Stimulated activated naive CD8-positive, alpha-beta T cell treated with anti-CD3 and anti-CD28 coated beads, Interleukin-15, Interleukin-2, amounts not matched to agents 100 ng/mL and 50 ng/mL, for 24 hours (primary cell): Measurements from ENCODE around the gene ZMIZ1.

Source experiments
- H3K27ac Mint-ChIP-seq: one replicate; pipeline ENCODE4 v1.8.0; 2021; ENCODE audit warnings: mild to moderate bottlenecking, mixed read lengths
- H3K27me3 Mint-ChIP-seq: one replicate; pipeline ENCODE4 v1.8.0; 2021; ENCODE audit warnings: mixed read lengths
- H3K36me3 Mint-ChIP-seq: one replicate; pipeline ENCODE4 v1.8.0; 2021; ENCODE audit warnings: low read depth, mixed read lengths
- H3K4me1 Mint-ChIP-seq: one replicate; pipeline ENCODE4 v1.8.0; 2021; ENCODE audit warnings: low read depth, mixed read lengths
- H3K4me3 Mint-ChIP-seq: one replicate; pipeline ENCODE4 v1.8.0; 2021; ENCODE audit warnings: mild to moderate bottlenecking, mixed read lengths
- H3K9me3 Mint-ChIP-seq: one replicate; pipeline ENCODE4 v1.8.0; 2021; ENCODE audit warnings: mixed read lengths

ZMIZ1 gene

GRCh38 chr10:79342295-79342761 is 273.6 kb downstream of the ZMIZ1 start:
- no peak overlapping the region for H3K27ac Mint-ChIP-seq

DNA sequence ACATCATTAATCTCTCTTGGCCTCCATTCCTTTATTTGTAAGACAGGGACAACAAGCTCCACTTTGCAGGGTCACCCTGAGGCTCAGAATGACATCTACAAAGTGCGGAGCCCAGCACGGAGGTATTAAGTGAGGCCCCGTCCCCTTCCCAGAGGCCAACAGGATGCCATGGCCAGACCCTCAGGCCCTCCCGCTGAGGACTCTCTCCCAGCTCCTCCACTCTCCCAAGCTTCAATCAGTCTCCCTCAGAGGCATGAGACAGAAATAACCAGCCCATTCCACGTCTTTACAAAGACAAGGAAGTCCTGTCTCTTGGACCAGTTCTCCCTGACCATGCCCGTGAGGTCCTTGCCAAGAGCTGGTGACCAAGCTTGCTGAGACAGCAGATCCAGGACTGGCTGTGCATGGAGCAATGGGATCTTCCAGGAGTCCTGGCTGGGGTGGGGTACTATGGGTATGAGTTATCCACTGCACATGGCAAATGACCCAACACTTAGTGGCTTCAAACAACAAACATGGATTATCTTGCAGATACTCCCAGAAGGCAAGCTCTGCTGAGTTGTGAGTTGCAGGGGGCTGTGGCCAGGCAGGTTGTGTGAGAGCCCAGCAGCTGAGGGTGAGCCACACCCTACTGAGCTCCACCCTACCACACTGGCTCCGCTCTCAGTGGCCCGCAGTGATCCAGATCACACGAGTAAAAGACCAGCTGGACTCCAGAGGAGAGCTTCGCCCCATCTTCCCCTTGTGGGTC is 274.2 kb downstream of the ZMIZ1 start:
- no peaks in the 10 kb centered on the region for H3K27me3 Mint-ChIP-seq
- H3K27ac Mint-ChIP-seq = no peak overlapping the region
- peaks cover under 1% of the 10 kb centered on the region for H3K36me3 Mint-ChIP-seq
- no peak overlapping the region for H3K4me3 Mint-ChIP-seq
- no peaks in the 10 kb centered on the region for H3K9me3 Mint-ChIP-seq
- H3K4me1 Mint-ChIP-seq = peaks cover 7% of the 10 kb centered on the region

More at GRCh38 chr10:79342295-79342761, 273.6 kb downstream of the ZMIZ1 start:
- no peak overlapping the region for H3K4me3 Mint-ChIP-seq
- no peaks in the 10 kb centered on the region for H3K9me3 Mint-ChIP-seq
- H3K4me1 Mint-ChIP-seq = peaks cover 7% of the 10 kb centered on the region
- no peaks in the 10 kb centered on the region for H3K27me3 Mint-ChIP-seq
- H3K36me3 Mint-ChIP-seq = no peaks in the 10 kb centered on the region

DNA sequence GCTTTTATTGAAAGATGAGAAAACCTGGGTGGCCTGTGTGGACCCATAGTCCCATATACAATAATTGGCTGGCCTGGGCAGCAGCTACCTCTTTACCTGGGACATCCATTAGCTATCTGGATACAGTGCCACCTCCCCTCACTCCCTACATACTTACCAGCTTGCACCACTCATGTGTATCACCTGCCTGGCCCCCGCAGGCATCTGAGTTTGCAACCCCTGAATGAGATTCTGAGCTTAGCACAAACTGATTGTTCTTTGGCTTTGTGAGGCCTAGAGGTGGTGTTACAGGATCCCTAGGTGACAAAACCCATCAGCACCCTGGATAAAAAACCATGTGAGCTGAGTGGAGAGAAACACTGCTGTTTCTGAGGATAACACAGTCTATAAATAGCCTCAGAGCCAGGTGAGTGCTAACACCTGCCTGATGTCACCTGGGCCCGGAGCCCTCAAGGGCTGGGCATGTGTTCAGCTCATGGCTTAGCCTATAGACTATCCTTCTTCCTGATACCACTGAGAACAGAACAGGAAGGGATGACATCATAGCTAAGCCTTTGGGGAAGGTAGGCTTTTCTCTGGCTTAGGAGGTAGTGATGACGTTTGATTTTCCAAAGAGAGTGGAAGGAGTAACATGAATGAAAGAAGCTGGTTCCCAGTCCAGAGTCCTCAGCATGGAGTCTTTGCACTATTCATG is 275.9 kb downstream of the ZMIZ1 start:
- H3K27ac Mint-ChIP-seq = no peak overlapping the region
- H3K9me3 Mint-ChIP-seq = no peaks in the 10 kb centered on the region
- H3K36me3 Mint-ChIP-seq = peaks cover 17% of the 10 kb centered on the region
- H3K27me3 Mint-ChIP-seq = no peaks in the 10 kb centered on the region
- no peak overlapping the region for H3K4me3 Mint-ChIP-seq
- peaks cover 22% of the 10 kb centered on the region for H3K4me1 Mint-ChIP-seq

- no peaks in the 10 kb centered on the region for H3K27me3 Mint-ChIP-seq
- peaks cover 24% of the 10 kb centered on the region for H3K36me3 Mint-ChIP-seq
- H3K27ac Mint-ChIP-seq = no peak overlapping the region
- H3K4me1 Mint-ChIP-seq = peaks cover 30% of the 10 kb centered on the region
- H3K4me3 Mint-ChIP-seq = no peak overlapping the region
- H3K9me3 Mint-ChIP-seq = no peaks in the 10 kb centered on the region
Measured at GRCh38 chr10:79345241-79346011, 276.7 kb downstream of the ZMIZ1 start.

- no peak overlapping the region for H3K27ac Mint-ChIP-seq
- H3K9me3 Mint-ChIP-seq = no peaks in the 10 kb centered on the region
- H3K27me3 Mint-ChIP-seq = no peaks in the 10 kb centered on the region
- no peak overlapping the region for H3K4me3 Mint-ChIP-seq
- H3K4me1 Mint-ChIP-seq = peaks cover 34% of the 10 kb centered on the region
- peaks cover 30% of the 10 kb centered on the region for H3K36me3 Mint-ChIP-seq
Measured at GRCh38 chr10:79346012-79346340, 277.2 kb downstream of the ZMIZ1 start.

- H3K4me3 Mint-ChIP-seq = peak overlapping the region; percentile 88
- H3K27me3 Mint-ChIP-seq = no peaks in the 10 kb centered on the region
- peaks cover 31% of the 10 kb centered on the region for H3K36me3 Mint-ChIP-seq
- H3K27ac Mint-ChIP-seq = no peak overlapping the region
- peaks cover 34% of the 10 kb centered on the region for H3K4me1 Mint-ChIP-seq
- no peaks in the 10 kb centered on the region for H3K9me3 Mint-ChIP-seq
Measured at GRCh38 chr10:79346388-79347225, 277.8 kb downstream of the ZMIZ1 start.

DNA sequence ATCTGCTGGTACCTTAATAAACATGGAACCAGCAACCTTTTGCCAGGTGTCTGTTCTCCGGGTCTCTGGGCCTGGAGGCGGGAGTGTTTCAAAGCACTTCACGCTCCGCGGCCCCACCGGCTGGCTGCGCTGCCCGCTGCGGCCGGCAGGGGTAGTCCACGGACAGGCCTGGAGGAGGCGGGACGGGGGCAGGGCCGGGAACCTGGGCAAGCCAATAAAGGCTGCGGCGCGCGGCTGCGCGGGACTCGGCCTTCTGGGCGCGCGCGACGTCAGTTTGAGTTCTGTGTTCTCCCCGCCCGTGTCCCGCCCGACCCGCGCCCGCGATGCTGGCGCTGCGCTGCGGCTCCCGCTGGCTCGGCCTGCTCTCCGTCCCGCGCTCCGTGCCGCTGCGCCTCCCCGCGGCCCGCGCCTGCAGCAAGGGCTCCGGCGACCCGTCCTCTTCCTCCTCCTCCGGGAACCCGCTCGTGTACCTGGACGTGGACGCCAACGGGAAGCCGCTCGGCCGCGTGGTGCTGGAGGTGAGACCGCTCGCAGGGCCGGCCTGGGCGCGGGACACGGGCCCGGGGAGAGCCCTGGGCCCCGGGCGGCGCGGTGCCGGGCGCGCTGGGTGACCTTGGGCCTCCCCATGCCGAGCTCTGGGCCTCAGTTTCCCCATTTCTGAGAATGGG is 278.6 kb downstream of the ZMIZ1 start, which contains the start of gene PPIF:
Gene PPIF, plus strand, starts transcription at position 244 of the 668 bp plus-strand sequence. Its CDS starts 80 bp downstream, at position 324.
- peak within 1 kb of the TSS; percentile 88 for H3K4me3 Mint-ChIP-seq
- no peaks in the 10 kb centered on the region for H3K9me3 Mint-ChIP-seq
- peak within 1 kb of the TSS; percentile 91 for H3K27ac Mint-ChIP-seq
- peaks cover 37% of the 10 kb centered on the region for H3K4me1 Mint-ChIP-seq
- H3K36me3 Mint-ChIP-seq = peaks cover 37% of the 10 kb centered on the region
- H3K27me3 Mint-ChIP-seq = no peaks in the 10 kb centered on the region

DNA sequence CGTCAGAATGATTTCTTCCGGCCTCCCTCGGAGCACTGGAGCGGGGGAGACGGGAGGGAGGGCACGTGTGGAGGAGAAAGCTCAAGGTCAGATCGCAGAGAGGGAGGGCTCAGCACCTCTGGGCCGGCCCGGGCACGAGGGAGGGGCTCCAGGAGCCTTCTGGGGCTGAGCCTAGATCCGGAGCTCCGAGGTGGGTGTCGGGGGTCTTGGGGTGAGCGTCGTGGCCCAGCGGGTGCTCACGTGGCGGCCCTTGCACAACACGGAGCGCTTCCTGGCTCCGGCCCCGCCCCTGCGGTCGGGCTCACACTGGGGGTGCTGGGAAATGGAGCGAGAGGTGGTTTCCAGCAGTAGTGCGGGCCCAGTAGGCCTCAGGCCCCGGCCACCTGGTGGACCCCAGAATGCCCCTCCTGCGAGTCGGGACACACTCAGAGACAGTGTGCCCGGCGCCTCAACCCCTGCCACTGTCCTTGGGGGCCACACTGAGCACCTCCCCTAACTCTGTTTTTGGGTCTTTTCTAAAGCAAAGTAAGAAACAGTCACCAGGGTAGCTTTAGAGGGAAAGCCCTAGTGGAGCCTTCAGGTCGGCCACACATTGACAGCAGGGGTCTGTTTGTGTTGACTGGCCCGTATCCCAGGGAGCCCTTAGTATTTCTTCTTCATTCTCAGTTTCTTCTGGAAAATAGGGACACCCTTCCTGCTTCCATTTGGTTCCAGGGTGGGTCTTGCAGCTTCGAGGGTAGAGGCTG is 279.3 kb downstream of the ZMIZ1 start:
- Mint-ChIP-seq H3K27me3 (no peaks in the 10 kb centered on the region), H3K27ac (peak overlapping the region; percentile 91), H3K4me1 (peaks cover 39% of the 10 kb centered on the region), H3K36me3 (peaks cover 44% of the 10 kb centered on the region), H3K4me3 (peak overlapping the region; percentile 88), H3K9me3 (no peaks in the 10 kb centered on the region)

DNA sequence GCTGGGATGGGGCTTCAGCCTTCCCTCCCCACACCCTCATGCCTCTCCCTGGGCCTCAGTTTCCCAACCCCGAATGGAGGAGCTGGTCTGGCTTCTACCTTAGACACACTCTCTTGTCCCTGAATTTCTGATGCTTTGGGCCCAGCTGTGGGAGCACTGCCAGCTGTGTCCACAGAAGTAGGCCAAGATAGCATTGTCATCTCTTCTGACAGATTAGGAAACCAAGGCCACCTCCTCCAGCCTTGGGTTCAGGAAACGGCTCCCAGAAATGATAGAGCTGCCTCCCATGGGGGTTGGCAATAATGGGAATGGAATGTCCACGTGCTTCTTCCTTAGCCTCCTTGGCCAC is 279.8 kb downstream of the ZMIZ1 start:
- H3K27ac Mint-ChIP-seq = peak overlapping the region; percentile 91
- peaks cover 44% of the 10 kb centered on the region for H3K4me1 Mint-ChIP-seq
- H3K9me3 Mint-ChIP-seq = no peaks in the 10 kb centered on the region
- H3K4me3 Mint-ChIP-seq = peak overlapping the region; percentile 88
- no peaks in the 10 kb centered on the region for H3K27me3 Mint-ChIP-seq
- peaks cover 49% of the 10 kb centered on the region for H3K36me3 Mint-ChIP-seq

- Mint-ChIP-seq H3K4me1 (peaks cover 49% of the 10 kb centered on the region), H3K4me3 (peak overlapping the region; percentile 88), H3K27ac (peak overlapping the region; percentile 91), H3K27me3 (no peaks in the 10 kb centered on the region), H3K36me3 (peaks cover 54% of the 10 kb centered on the region), H3K9me3 (no peaks in the 10 kb centered on the region)
Measured at GRCh38 chr10:79349072-79349491, 280.3 kb downstream of the ZMIZ1 start.

DNA sequence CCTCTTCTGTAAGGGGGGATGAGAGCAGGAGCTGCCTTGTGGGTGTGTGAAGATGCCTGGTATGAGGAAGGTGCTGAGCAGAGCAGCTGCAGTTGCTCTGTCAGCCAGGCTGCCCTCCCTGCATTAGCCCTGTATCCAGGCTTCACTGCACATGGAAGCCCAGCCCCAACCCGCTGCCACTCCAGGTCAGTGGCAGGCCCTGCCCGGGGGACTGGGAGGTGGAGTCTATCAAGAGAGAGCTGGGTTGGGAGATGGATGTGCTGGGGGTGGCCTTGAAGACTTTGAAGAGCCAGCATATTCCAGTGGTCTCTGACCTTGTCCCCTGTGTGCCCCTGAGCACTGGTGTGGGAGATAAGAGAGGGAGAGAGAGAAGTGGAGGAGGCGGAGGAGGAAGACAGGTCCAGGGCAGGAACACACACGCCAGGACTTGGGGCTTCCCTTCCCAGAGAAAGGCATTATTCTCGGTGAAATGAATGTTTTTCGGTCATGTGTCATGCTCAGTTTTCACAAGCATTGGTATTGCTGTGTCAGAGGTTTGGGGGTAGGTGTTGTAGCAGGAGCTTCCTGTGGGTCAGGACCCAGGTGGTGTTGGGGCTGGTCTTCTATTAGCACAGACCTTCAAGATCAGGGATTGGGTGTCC is 281.1 kb downstream of the ZMIZ1 start:
- Mint-ChIP-seq H3K4me1 (peaks cover 57% of the 10 kb centered on the region), H3K27ac (peak overlapping the region; percentile 65), H3K36me3 (peaks cover 62% of the 10 kb centered on the region), H3K27me3 (no peaks in the 10 kb centered on the region), H3K9me3 (no peaks in the 10 kb centered on the region), H3K4me3 (peak overlapping the region; percentile 88)

DNA sequence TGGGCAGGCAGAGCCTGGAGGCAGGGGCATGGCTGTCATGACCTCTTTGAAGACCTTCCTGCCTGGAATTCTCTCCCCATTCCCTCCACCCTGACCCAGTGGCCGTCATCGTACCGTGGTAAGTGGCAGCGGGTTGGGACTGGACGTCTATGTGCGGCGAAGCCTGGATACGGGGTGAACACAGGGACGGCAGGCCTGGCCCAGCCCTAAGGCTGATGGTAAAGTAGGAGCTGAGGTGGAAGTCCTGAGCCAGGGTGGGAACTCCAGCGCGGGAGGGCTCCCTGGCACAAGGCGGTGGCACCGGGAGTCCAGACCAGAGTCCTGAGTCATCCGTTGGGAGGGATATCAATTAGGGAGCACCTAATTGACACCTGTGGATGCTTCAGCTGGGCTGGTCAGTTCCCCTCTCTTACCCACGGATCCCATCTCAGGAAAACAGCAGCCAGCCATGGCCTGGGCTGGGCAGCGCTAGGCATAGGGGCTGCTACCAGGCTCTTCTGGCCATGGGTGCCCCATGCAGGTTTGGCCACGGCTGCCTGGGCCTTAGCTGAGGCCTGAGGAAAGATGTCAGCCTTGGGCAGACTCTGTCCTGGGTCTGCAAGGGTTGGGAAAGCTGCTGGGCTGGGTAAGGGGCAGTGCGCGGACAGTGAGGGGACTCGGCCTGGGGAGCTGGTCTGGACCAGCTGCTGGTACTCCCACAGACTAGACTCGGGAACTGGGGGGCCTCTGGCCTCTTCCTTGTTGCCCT is 281.8 kb downstream of the ZMIZ1 start:
- Mint-ChIP-seq H3K4me1 (peaks cover 64% of the 10 kb centered on the region), H3K27me3 (no peaks in the 10 kb centered on the region), H3K9me3 (no peaks in the 10 kb centered on the region), H3K36me3 (peaks cover 69% of the 10 kb centered on the region), H3K4me3 (peak overlapping the region; percentile 88), H3K27ac (no peak overlapping the region)
